ENCODE measurements around the gene RNASEH2C. TPM values are rescaled to one million over a fixed set of nuclear protein-coding genes. Genes with fewer than 3 reads are reported as not detected.
"Not testable (repeated sequence)": the region's sequence is repeated elsewhere in the genome, so short reads cannot be mapped to it uniquely, and the experiment has no call there.

The RNASEH2C gene
- 168 and 170 TPM in 2 replicates for total RNA-seq (2014; rRNA removed; shearing (Covaris generic))

- 0 out of 2 replicates have a peak, but pooled peaks cover 2% of the 10 kb centered on the region for H3K27me3 ChIP-seq (replicated peaks)
- DNase-seq (ENCODE audit: low read depth in 1 of 2, low spot score in 2 of 2), result peak; percentile 92 to 98
- peaks cover 26% of the 10 kb centered on the region for H3K4me1 ChIP-seq (replicated peaks)
- peak within 1 kb of the TSS; percentile 94 for H3K4me3 ChIP-seq
- no peaks in the 10 kb centered on the region; the same call in 1 of the 2 replicates for H3K9me3 ChIP-seq (replicated peaks)
- H3K36me3 ChIP-seq, result peaks cover 52% of the 10 kb centered on the region
- peak within 1 kb of the TSS; percentile 51 for H3K27ac ChIP-seq
Observed at GRCh38 chr11:65720211-65720934, at the start of gene RNASEH2C. RNASEH2C (minus strand) TSS chr11:65720798; CDS start chr11:65720758, 40 bp downstream.

- H3K4me1 ChIP-seq (replicated peaks); H3K9me3 ChIP-seq (replicated peaks); H3K27ac ChIP-seq; DNase-seq (ENCODE audit: low read depth in 1 of 2, low spot score in 2 of 2); H3K4me3 ChIP-seq; H3K36me3 ChIP-seq; H3K27me3 ChIP-seq (replicated peaks): not testable (repeated sequence)
Observed at GRCh38 chr11:65767806-65768205, 47.2 kb upstream of the RNASEH2C start.

GRCh38 chr11:65767406-65767805 lies 46.8 kb upstream of the RNASEH2C start:
- peaks cover 4% of the 10 kb centered on the region; the same call in 1 of the 2 replicates for H3K9me3 ChIP-seq (replicated peaks)
- H3K4me3 ChIP-seq, result no peak overlapping the region
- peaks cover 6% of the 10 kb centered on the region for H3K4me1 ChIP-seq (replicated peaks)
- H3K27me3 ChIP-seq (replicated peaks), result no peaks in the 10 kb centered on the region
- peaks cover 3% of the 10 kb centered on the region; the same call in 1 of the 2 replicates for H3K36me3 ChIP-seq
- no peak overlapping the region for H3K27ac ChIP-seq
- no peak for DNase-seq (ENCODE audit: low read depth in 1 of 2, low spot score in 2 of 2)

- Histone ChIP-seq H3K4me3 (no peak overlapping the region), H3K36me3 (peaks cover 3% of the 10 kb centered on the region; the same call in 1 of the 2 replicates), H3K27me3 (replicated peaks) (no peaks in the 10 kb centered on the region), H3K9me3 (replicated peaks) (peaks cover 4% of the 10 kb centered on the region; the same call in 1 of the 2 replicates), H3K27ac (no peak overlapping the region), H3K4me1 (replicated peaks) (peaks cover 6% of the 10 kb centered on the region)
- peak in 1 of 2 experiments; percentile 65 for DNase-seq (ENCODE audit: low read depth in 1 of 2, low spot score in 2 of 2)
Observed at GRCh38 chr11:65766535-65766934, 45.9 kb upstream of the RNASEH2C start.

- no peak overlapping the region for H3K27ac ChIP-seq
- no peaks in the 10 kb centered on the region for H3K27me3 ChIP-seq (replicated peaks)
- H3K4me1 ChIP-seq (replicated peaks), result peaks cover 6% of the 10 kb centered on the region
- DNase-seq (ENCODE audit: low read depth in 1 of 2, low spot score in 2 of 2), result no peak
- H3K4me3 ChIP-seq, result no peak overlapping the region
- peaks cover 3% of the 10 kb centered on the region; the same call in 1 of the 2 replicates for H3K36me3 ChIP-seq
- H3K9me3 ChIP-seq (replicated peaks), result peaks cover 4% of the 10 kb centered on the region; the same call in 1 of the 2 replicates
Observed at GRCh38 chr11:65764434-65764833, 43.8 kb upstream of the RNASEH2C start.

- not testable (repeated sequence) for H3K27me3 ChIP-seq (replicated peaks); H3K9me3 ChIP-seq (replicated peaks); H3K27ac ChIP-seq; H3K36me3 ChIP-seq; H3K4me3 ChIP-seq; DNase-seq (ENCODE audit: low read depth in 1 of 2, low spot score in 2 of 2); H3K4me1 ChIP-seq (replicated peaks)
Observed at GRCh38 chr11:65762816-65763215, 42.2 kb upstream of the RNASEH2C start.

GRCh38 chr11:65762169-65762568 lies 41.6 kb upstream of the RNASEH2C start:
- H3K36me3 ChIP-seq; DNase-seq (ENCODE audit: low read depth in 1 of 2, low spot score in 2 of 2); H3K4me1 ChIP-seq (replicated peaks); H3K27ac ChIP-seq; H3K9me3 ChIP-seq (replicated peaks); H3K4me3 ChIP-seq; H3K27me3 ChIP-seq (replicated peaks): not testable (repeated sequence)

GRCh38 chr11:65745049-65745448 lies 24.5 kb upstream of the RNASEH2C start:
- Histone ChIP-seq H3K4me1 (replicated peaks) (no peaks in the 10 kb centered on the region), H3K36me3 (no peaks in the 10 kb centered on the region), H3K27me3 (replicated peaks) (peaks cover 25% of the 10 kb centered on the region)

GRCh38 chr11:65744699-65745042 lies 24.1 kb upstream of the RNASEH2C start:
- no peak for DNase-seq (ENCODE audit: low read depth in 1 of 2, low spot score in 2 of 2)
- Histone ChIP-seq H3K27ac (no peak overlapping the region), H3K4me3 (no peak overlapping the region), H3K9me3 (replicated peaks) (peaks cover 4% of the 10 kb centered on the region; the same call in 1 of the 2 replicates), H3K4me1 (replicated peaks) (no peaks in the 10 kb centered on the region), H3K27me3 (replicated peaks) (peaks cover 22% of the 10 kb centered on the region), H3K36me3 (no peaks in the 10 kb centered on the region)

More at GRCh38 chr11:65745049-65745448, 24.5 kb upstream of the RNASEH2C start:
- no peak overlapping the region for H3K27ac ChIP-seq
- no peak overlapping the region for H3K4me3 ChIP-seq
- peaks cover 4% of the 10 kb centered on the region; the same call in 1 of the 2 replicates for H3K9me3 ChIP-seq (replicated peaks)
- DNase-seq (ENCODE audit: low read depth in 1 of 2, low spot score in 2 of 2), result no peak

- H3K4me1 ChIP-seq (replicated peaks), result no peaks in the 10 kb centered on the region
- peak; percentile 55 to 70 for DNase-seq (ENCODE audit: low read depth in 1 of 2, low spot score in 2 of 2)
Observed at GRCh38 chr11:65744026-65744698, 23.6 kb upstream of the RNASEH2C start.

GRCh38 chr11:65743681-65744025 lies 23.1 kb upstream of the RNASEH2C start:
- H3K27ac ChIP-seq, result no peak overlapping the region
- H3K27me3 ChIP-seq (replicated peaks), result peaks cover 16% of the 10 kb centered on the region
- H3K36me3 ChIP-seq, result no peaks in the 10 kb centered on the region
- H3K4me1 ChIP-seq (replicated peaks), result no peaks in the 10 kb centered on the region
- no peak for DNase-seq (ENCODE audit: low read depth in 1 of 2, low spot score in 2 of 2)
- H3K9me3 ChIP-seq (replicated peaks), result peaks cover 4% of the 10 kb centered on the region; the same call in 1 of the 2 replicates
- no peak overlapping the region for H3K4me3 ChIP-seq

More at GRCh38 chr11:65744026-65744698, 23.6 kb upstream of the RNASEH2C start:
- Histone ChIP-seq H3K4me3 (no peak overlapping the region), H3K9me3 (replicated peaks) (peaks cover 4% of the 10 kb centered on the region; the same call in 1 of the 2 replicates), H3K36me3 (no peaks in the 10 kb centered on the region), H3K27me3 (replicated peaks) (peaks cover 21% of the 10 kb centered on the region), H3K27ac (no peak overlapping the region)

- Histone ChIP-seq H3K4me1 (replicated peaks) (no peaks in the 10 kb centered on the region), H3K27me3 (replicated peaks) (peaks cover 7% of the 10 kb centered on the region), H3K36me3 (no peaks in the 10 kb centered on the region), H3K4me3 (no peak overlapping the region), H3K9me3 (replicated peaks) (no peaks in the 10 kb centered on the region), H3K27ac (no peak overlapping the region)
- DNase-seq (ENCODE audit: low read depth in 1 of 2, low spot score in 2 of 2), result no peak
Observed at GRCh38 chr11:65742353-65742752, 21.8 kb upstream of the RNASEH2C start.

- no peaks in the 10 kb centered on the region for H3K36me3 ChIP-seq
- H3K9me3 ChIP-seq (replicated peaks), result peaks cover 5% of the 10 kb centered on the region
- no peaks in the 10 kb centered on the region for H3K4me1 ChIP-seq (replicated peaks)
- no peak for DNase-seq (ENCODE audit: low read depth in 1 of 2, low spot score in 2 of 2)
- no peak overlapping the region for H3K4me3 ChIP-seq
- no peak overlapping the region for H3K27ac ChIP-seq
- peaks cover 7% of the 10 kb centered on the region for H3K27me3 ChIP-seq (replicated peaks)
Observed at GRCh38 chr11:65741185-65741584, 20.6 kb upstream of the RNASEH2C start.

- Histone ChIP-seq H3K4me1 (replicated peaks) (no peaks in the 10 kb centered on the region), H3K27me3 (replicated peaks) (peaks cover 3% of the 10 kb centered on the region), H3K36me3 (no peaks in the 10 kb centered on the region), H3K9me3 (replicated peaks) (peaks cover 5% of the 10 kb centered on the region), H3K4me3 (no peak overlapping the region), H3K27ac (no peak overlapping the region)
- no peak for DNase-seq (ENCODE audit: low read depth in 1 of 2, low spot score in 2 of 2)
Observed at GRCh38 chr11:65739022-65739421, 18.4 kb upstream of the RNASEH2C start.
